ENCODE results near the gene RAB11FIP3.

RAB11FIP3 gene

DNA sequence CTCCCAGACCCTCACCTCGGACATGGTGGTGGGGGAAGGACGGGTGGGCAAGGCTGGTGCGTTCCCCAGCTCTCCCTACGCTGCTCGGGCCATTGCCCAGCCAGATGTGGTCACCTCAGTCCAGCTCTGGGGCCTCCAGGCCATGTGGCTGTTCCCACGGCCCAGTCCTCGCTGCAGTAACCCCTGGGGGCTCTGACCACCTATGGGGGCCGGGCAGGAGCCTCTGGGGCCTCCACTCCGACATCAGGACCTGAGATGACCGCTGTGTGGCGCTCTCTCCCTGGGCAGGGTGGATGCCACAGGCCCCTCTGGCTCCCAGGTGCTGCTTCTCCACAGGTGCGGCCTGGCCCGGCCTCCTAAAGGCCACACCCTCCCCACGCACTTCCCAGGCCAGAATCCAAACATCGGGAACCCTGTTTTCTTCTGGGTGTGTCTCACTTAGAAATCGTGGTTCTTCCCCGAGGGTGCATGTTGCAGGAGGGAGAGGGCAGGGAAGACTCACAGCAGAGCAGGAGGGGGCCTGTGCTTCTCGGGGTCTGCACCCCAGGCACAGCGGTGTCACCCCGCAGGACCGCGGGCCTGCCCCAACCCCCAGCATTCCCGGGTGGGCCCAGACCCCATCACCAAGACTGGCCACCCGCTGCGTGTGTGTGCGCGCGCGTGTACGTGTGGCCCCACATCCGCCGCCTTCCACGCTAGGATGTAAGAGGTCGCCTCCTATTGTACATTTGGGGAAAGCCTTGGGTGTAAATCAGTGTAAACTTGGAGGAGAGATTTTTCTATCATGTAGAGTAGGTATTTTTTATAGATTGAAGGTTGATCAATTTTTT lies 96.1 kb downstream of the RAB11FIP3 start:
- DNase-seq: no peak

DNA sequence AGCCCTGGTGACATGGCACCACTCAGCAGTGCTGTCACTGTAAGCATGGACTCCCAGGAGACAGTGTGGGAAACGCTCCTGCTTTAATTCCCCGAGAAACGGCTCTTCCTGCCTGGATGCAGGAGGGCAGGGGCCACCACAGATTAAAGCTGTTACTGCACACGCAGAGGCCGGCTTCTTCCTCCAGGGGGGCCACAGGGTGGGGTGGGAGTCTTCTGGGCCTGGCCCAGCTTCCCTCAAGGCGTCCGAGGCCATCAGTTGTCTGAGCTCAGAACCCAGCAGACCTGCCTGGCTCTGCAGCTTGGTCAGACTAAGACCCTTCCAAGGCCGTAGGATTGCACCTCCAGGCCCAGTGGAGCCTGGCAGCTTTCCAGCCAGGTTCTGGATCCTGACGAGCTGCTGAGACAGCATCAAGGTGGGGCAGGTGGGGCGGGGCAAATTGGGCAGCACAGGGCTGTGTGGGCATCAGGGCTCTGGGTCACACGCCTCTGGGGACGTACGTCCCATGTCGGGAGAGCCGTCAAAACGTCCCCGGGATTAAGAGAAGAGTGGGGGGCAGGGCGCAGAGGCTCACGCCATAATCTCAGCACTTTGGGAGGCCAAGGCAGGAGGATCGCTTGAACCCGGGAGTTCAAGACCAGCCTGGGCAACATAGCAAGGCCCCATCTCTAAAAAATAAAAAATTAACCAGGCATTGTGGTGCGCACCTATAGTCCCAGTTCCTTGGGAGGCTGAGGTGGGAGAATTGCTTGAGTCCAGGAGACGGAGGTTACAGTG lies 97.1 kb downstream of the RAB11FIP3 start:
- no peak for DNase-seq

DNA sequence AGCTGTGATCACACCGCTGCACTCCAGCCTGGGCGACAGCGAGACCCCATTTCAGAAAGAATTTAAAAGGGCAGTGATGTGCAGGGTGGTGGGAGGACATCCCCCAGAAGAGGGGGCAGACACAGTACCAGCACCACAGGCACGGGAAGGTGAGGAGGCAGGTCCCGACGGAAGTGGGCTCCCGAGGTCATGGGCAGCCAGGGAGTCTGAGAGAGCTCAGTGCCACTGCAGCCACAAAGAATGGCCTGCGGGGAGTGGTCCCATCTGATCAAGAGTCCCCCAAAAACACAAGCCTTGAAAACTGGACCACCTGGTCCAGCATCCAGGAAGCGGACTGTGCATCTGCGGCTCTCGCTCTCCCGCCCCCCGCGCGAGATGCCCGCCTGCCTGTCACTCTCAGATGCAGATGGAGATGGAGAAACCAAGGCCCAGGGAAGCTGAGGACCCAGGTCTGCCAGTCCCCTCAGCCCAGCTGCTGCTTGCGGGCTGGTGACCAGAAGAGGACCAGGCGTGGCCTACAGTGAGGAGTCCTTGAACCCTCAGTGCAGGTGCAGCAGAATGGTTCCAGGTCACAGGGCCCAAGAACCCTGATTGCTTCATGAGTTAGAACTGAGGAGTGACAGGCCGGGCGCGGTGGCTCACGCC lies 97.8 kb downstream of the RAB11FIP3 start:
- DNase-seq: no peak

DNA sequence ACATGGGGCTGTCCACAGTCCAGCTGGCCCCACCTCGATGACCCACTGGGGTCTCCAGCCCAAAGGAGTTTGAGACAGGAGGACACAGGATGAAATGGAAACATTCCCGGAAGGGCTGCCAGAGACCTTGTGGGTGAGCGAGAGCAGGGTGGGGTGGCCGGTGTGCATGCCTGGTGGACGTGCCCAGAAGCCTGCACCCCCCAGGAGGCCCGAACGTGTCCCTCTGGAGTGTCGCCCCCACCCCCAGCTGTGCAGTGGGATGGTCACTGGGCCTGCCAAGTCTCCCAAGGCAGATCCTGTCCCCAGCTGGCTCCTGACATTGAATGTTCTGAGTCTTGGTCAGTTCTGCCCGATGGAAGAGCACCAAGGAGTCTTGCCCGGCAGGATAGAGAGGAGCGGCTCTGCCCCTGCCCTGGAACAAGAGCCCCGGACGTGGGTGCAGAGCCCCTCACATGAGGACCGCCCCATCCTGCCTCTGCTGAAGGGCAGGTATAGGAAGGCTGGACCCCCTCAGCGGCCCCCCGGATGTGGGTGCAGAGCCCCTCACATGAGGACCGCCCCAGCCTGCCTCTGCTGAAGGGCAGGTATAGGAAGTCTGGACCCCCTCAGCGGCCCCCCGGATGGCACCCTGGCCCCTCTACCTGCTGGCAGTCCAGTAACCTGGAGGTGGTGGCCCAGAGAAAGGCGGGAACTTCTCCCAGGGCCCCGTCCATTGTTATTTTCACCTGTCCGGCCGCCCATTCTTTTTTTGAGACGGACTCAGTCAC lies 99.0 kb downstream of the RAB11FIP3 start:
- no peak for DNase-seq

DNA sequence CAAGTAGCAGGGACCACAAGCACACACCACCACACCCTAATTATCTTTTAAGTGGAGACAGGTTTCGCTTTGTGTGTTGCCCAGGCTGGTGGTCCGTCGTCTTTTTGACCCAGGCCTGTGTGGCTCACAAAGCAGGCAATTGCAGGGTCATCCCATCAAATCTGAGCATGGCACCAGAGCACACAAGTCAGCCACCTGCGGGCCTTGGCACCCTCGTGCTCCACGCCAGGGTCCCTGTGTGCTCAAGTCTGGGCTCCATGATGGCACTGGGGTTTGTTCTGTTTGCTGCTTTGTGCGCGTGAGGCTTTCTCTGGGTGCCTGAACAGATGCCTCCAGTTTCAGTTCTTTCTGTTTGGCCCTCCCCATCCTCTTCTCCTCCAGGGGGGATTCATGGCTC lies 99.7 kb downstream of the RAB11FIP3 start:
- DNase-seq: no peak

DNA sequence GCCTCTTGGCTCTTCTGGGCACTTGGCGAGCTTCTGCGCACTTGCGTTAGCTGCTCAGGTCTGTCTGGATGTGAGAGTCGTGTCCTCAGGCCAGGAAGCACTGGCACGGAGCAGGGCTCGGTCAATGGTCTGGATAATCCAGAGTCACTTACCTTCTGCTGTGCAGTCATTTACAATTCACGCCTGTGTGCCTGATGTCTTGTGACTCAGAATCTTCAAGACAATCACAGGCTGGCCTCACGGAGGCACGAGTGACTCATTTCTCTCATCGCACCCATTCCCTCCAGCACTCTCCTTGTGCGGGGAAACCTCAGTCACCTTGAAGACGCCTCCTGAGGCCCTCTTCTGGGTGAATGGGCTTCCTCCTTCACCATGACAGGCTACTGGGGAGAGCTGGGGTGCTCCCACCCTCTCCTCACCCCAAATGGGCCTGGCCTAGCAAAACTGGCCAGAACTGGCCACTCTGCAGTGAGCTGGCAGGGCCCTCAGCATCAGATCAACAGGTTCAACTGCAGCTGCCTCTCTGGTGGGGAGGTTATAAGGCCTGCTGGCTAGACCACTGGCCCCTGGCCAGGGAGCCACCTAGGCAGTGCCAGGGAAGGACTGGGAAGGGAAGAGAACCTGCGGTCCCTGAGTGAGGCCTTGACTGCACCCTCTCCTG lies 100.2 kb downstream of the RAB11FIP3 start:
- DNase-seq: peak; percentile 90

DNA sequence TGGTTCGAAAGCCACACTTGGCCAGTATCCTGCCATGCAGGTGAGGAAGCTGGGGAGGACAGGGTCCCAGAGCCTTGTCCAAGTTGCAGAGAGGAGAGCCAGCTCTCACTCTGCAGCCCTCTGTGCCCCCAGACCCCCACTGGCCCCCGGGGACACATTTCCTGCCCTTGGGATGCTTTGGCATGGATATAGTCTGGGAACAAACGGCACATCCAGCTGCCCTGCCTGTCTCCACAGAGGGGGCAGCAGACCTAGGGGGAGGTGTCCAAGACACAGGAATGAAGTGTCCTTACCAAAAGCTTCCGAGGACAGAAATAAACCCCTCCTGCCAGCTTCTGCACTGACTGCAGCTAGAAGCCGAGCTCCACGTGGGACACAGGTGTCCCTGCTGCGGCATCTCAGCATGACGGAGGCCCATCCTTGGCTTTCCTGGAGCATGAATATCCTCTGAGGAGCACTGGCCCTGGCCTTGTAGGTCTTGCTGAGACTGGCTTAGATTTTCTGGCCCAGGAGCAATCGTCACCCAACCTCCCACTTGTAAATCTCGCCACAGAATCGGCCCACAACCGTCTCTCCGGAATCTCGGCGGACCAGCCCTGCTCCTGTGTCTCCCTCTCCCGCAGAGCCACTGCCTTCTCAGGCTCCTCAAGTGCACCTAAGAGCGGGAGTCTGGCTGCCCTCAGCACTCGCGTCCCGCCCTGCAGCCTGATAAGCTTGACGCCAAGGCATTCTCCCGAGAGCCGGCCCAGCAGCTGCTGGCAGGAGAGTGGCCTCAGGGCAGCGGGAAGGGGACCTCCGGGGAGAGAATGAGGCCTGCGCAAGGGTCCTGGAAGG lies 100.9 kb downstream of the RAB11FIP3 start:
- peak; percentile 85 for DNase-seq

DNA sequence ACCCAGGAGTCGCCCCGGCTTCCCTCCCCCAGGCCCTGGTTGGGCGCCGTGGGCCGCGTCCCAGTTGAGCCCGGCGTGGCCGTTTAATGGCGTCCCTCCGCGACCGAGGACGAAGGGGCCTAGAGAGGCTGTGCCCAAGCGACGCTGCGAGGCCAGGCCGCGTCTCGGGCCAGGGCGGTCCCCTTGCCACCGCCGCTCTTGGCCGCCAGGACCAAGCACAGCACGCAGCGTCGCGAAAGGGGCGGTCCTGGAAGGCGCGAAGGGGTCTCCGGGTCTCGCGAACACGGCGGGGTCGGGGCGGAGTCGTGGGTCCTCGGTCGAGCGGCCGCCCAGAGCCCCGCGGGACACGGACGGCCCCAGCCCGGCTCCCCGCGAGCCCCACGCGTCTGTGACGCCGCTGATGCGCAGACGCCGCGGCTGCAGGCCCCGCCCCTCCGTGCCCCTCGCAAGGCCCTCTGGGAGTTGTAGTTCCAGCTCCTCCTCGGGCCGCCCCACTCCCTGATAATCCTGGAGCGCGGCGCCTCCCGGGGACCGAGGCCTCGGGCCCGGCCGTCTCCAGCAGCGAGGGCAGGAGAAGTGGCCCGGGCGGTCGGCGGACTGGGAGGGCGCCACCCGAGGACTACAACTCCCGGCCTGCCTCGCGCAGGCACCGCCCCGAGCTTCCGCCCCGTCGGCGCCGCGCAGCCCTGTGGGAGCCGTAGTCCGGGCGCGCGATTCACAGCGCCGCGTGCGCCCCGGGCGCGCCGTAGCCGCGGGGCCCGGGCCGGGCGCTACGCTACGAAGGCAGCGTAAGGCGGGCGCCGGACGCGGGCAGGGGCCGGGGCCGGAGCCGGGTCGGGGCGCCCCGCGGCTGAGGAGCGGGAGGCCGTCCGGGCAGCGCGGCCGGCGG lies 101.8 kb downstream of the RAB11FIP3 start, which contains the start of gene CAPN15:
Gene CAPN15, plus strand, starts transcription at position 698 of the 889 bp plus-strand sequence. CDS start 19,127 bp downstream, outside the sequence.
- DNase-seq: peak; percentile 95

DNA sequence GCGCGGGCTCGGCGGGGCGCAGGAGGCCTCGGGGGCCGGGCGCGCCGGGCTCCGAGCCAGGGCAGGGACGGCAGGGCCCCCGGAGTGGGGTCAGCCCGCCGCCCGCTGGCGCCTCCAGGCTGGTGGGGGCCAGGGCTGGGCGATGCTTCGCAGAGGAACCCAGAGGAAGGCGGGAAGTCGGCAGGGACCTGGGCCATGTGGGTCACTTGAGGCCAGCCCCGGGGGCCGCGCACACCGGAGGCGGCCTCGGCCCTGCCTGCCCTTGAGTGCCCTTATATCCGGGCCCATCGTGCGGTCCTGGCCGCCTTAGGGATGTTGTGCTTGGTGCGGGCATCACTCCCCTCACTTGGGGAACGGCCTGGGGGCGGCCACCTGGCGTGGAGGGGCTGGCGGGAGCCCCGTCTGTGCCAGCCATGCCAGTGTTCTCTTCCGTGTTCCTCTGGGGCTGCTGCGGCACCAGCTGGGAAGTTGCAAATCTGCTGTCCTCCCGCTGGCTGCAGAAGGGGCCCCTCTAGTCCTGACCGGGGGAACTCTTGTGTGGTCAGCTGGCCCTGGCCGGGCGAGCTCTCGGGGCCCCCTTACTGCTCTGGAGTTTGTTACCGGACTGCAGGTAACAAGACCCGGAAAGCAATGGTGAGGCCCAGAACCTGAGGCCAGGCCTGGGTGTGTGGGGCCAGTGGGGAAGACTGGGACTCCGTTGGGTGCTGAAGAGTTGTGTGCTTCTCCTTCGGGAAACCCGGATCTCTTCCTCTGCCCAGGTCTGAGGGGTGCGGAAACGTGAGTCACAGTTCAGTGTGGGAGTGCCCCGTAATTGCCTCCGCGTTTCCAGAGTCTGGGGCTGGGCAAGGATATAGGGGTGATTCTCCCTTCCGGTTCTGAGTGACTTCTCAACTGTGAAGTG lies 102.9 kb downstream of the RAB11FIP3 start:
- DNase-seq: no peak

DNA sequence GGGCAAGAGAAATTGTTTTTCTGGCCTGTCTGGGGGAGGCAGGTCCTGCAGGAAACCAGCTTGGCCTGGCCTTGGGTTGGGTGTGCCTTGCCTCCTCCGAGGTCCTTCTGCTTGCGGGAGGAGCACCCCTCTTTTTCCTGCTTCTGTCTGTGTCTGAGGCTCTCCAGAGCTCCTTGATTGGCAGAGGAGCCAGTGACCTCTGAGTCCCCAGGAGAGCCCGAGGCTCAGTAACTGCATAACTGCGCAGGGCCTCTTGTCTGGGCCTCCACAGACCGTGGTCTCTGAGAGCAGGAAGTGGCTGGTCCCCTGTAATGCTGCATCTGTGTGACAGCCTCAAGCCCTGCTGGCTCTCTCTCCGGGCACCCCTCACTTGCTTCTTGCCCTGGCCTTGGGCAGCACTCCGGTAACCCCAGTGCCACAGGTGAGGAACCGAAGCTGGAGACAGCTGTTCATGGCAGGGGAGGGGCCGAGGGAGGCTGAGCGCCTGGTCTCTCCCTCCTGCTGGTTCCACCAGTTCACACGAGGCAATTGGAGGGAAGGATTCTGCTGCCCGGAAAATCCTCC lies 103.6 kb downstream of the RAB11FIP3 start:
- DNase-seq: no peak

DNA sequence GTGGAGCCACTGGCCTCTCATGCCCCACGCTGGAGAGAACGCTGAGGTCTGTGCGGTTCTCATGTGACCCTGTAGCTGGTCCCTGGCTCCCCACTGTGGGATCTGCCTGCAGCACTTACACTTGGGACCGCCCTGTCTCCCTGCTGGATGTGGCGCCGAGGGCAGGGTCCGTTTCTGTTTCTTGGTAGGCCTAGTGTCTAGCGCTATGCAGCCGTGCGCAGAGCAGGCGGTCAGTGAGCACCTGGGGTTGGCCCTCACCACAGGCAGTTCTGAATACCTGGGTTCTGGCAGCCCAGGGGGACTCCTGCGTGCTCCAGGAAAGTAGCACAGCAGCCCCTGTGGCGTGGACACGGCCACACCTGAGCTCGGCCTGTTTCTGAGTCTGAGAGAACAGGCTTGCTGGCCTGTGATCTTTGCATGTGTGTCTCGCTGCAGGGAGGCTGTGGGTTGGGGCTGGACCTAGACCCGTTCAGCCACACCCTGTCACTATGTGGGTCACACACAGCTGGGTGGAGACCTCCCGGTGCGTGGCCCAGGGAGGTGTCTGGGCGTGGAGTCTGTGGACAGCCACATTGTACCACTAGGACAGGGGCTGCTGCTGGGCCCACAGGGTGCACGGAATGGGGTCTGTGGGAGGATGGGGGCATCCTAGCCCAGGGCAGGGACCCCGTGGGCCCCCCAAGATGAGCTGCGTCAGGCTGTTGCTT lies 104.8 kb downstream of the RAB11FIP3 start:
- no peak for DNase-seq

DNA sequence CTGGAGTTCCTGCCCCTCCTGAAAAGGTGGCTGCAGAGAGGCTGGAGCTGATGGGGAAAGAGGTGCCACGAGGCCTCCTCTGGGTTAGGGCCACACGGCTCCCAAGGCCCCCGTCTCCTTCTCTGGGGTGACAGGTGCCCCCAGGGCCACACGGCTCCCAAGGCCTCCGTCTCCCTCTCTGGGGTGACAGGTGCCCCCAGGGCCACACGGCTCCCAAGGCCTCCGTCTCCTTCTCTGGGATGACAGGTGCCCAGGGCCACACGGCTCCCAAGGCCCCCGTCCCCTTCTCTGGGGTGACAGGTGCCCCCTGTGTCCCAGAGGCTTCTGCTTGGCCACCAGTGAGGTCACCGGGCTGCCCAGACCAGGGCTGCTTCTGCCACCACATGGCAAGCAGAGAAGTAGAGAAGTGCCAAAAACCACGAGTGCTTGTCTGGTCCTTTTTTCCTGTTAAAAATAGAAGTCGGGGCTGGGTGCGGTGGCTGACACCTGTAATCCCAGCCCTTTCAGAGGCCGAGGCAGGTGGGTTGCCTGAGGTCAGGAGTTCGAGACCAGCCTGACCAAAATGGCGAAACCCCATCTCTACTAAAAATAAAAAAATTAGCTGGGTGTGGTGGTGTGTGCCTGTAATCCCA lies 106.2 kb downstream of the RAB11FIP3 start:
- DNase-seq: no peak

DNA sequence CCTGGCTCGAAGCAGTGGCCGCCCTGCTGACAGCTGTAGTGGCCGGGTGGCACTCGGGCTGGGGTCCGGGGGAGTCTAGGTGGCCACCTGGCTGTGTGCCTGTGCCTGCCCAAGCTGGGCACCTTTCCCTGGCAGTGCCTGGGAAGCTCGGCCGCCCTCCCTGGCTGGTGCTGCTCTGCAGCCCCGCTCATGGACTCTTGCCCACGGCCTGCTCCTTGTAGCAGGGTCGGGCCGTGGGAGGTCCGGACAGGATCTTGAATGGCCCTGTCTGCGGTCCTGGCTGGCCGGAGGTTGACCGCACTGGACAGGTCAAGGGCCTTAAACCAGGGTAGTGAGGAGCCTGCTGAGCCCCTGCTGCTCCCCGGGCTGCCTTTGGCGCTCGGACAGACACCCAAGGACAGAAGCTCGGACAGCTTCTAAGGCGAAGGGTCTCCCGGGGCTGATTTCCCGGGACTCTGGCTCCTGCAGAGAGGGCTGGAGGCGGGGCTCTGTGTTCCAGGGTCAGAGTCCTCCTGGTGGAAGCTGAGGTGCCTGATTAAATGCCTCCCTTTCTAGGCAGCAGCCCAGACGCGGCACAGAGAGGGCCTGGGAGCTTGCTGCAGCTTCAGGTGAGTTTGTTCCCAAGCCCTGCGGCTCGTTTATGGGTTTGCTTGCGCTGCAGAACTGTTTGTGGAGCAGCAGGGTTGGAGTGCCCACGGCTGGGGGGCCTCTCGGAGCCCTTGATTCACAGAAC lies 108.1 kb downstream of the RAB11FIP3 start:
- peak; percentile 73 for DNase-seq

DNA sequence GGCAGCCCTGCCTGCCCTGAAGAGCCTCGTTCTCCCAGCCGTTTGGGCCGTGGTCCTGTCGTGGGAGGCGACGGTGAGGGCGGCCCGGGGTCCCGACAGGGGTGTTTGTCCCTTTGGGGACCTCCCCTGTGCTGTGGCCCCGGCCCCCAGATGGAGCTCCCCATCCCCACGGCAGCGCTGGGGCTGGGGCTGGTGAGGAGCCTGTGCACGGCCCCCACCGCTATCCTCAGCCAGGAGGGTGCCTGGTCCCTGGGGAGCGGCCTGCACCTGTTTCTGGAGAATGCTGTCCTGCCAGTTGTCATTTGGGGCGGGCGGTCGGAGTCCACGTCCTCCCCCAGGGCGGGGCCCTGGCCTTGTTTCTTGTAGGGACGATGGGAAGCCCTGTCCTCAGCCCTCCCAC lies 108.7 kb downstream of the RAB11FIP3 start:
- DNase-seq: no peak

DNA sequence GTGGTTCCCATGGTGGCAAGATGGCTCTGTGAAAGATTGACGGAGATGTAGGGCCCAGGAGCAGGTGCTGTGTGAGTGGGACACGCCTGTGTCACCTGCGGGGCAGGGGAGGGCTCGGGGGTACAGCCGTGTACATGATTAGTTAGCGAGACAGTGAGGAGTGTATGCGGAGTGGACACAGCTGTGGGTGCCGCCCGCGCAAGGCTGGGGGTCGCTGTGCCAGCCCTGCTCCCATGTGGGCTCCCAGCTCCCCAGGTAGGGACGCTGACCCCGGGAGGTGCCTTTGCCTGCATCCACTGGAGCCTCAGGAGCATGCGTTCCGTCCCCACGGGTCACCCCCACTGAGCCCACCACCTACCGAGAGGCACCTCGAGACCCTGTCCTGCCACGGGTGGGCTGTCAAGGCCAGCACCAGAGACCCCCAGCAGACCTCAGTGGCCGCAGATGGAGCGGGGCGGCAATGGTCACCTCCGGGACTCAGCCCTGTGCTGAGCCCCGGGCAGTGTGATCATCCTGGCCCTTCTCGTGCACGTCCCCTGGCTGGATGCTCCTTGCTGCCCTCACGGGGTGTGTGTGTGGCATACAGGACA lies 109.5 kb downstream of the RAB11FIP3 start:
- DNase-seq: no peak
